Lower leg skin (tissue), 3 donors: Measurements from ENCODE around the gene RNF152.

ENCODE experiments used
- POLR2A ChIP-seq, 2 donors: fragments of 450-650 bp; IDR thresholded peaks; one replicate each; pipeline ENCODE4 v1.6.1; 2016 to 2017; ENCODE audit warnings: antibody characterized with exemption in 2 of 2, mild to moderate bottlenecking in 1 of 2, moderate library complexity in 1 of 2
- TF ChIP-seq, protein P1 (sequence below), 3 donors: fragments of 450-650 bp; IDR thresholded peaks; one replicate each; pipeline ENCODE4 v1.5.1; 2016; ENCODE audit warnings: antibody characterized with exemption in 3 of 3, mild to moderate bottlenecking in 3 of 3, moderate library complexity in 2 of 3

DNA sequence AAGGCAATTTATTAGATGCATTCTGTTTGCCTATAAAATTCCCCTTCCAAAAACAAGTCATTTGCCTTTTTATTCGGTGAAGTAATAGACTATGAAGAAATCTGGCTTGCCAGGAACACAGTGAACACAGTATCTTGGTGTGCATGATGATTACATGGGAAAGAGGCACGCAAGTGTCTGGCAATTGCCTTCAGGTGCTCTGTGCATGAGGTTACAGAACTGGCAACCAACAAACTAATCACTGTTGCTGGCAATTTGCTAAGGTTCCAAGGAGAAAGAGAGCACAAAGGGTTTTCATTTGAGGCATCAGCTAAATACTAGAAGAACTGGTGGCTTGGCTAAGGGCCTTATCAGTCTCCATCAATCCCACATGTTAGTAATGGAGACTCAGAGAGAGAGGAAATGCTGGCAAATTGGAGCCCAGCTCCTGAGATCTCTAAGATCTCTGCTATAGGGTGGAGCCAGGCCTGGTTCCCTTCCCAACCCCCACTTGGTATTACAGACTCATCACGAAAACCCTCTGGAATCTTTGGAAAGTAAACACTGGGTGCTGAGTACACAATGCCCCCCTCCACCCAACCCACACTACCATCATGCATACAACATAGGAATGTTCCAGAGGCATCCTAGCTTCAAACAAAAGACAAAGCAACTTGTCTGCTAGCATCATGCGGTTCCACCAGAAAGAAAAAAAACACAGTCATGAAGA lies 10.4 kb downstream of the RNF152 start:
- TF ChIP-seq, protein P1, sequence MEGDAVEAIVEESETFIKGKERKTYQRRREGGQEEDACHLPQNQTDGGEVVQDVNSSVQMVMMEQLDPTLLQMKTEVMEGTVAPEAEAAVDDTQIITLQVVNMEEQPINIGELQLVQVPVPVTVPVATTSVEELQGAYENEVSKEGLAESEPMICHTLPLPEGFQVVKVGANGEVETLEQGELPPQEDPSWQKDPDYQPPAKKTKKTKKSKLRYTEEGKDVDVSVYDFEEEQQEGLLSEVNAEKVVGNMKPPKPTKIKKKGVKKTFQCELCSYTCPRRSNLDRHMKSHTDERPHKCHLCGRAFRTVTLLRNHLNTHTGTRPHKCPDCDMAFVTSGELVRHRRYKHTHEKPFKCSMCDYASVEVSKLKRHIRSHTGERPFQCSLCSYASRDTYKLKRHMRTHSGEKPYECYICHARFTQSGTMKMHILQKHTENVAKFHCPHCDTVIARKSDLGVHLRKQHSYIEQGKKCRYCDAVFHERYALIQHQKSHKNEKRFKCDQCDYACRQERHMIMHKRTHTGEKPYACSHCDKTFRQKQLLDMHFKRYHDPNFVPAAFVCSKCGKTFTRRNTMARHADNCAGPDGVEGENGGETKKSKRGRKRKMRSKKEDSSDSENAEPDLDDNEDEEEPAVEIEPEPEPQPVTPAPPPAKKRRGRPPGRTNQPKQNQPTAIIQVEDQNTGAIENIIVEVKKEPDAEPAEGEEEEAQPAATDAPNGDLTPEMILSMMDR (IDR thresholded peaks at IDR 0.05): no peak
- no peak for TF ChIP-seq POLR2A (IDR thresholded peaks at IDR 0.05)
